Inflammatory macrophage treated with lipopolysaccharide for 4 hours (primary cell): ENCODE measurements around the gene HSD17B10.
"Not testable (repeated sequence)": the region's sequence is repeated elsewhere in the genome, so short reads cannot be mapped to it uniquely, and the experiment has no call there.

ENCODE experiments used
- DNase-seq: peaks from one replicate; pipeline ENCODE4 v3.0.0-alpha.2; 2020

Gene HSD17B10

DNA sequence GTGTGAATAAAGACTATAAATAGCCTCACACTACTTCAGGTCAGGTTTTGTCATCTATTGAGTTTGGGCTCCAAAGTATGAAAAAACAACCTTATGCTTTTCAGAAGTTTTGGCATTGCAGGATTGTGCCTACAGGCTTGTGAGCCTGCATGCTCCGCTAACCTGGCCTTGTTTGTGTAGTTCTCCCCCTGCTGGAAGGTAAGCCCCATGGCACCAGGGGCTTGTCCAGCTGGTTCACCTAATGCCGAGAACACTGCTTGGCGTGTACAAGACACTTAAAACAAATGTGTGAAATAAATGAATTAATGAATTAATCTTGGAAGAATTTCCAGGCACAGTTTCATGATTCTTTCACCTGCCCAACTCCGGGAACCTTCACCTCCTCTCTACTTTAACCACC is 1.8 kb upstream of the HSD17B10 start:
- peak; percentile 59 for DNase-seq

- no peak for DNase-seq
Observed at GRCh38 chrX:53430231-53430630, 3.9 kb downstream of the HSD17B10 start.

GRCh38 chrX:53429755-53430154 is 4.4 kb downstream of the HSD17B10 start:
- no peak for DNase-seq

GRCh38 chrX:53422861-53423306 is 11.3 kb downstream of the HSD17B10 start, which contains the start of gene RIBC1:
RIBC1 (plus strand) TSS chrX:53422873; CDS start chrX:53426277, 3,404 bp downstream.
- DNase-seq, result no peak

DNA sequence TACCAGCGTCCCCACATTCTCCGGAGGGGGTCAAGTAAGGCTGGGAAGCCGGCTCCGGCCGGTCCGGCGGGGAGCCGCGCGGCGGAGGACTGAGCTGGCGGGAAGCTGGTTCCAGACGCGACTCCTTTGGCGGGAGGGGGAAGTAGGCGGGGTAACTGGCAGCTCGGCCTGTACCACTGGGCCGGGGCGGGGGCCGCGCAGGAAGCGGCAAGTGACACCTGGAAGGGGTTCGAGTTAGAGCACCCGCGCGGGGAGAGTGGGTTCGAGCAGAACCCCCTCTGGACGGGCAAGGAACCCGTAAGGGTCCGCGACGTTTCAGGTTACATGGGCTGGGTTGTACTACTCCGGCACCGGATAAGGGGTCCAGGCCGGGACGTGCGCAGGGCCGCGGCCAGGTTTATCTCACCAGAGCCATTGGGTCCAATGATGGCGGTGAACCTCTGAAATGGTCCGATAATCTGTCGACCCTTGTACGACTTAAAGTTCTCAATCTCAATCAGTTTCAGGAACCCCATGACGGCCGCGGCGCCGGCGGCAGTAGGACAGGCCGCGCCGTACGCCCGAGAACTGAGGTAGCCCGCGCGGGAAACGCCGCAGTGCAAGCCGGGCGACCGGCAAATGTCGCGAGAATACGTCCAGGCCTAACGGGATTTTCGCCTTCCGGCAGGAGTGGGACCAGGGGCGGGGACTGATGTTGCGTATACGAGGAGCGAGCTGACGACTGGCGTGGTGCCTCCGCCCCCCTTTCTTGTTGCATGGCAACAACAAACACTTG is 11.9 kb downstream of the HSD17B10 start, which contains the start of gene SMC1A:
TSS of gene SMC1A (minus strand) at position 569 of the 775 bp plus-strand sequence. CDS start at position 515, 54 bp downstream.
- peak; percentile 95 for DNase-seq

GRCh38 chrX:53421772-53422085 is 12.4 kb downstream of the HSD17B10 start:
- DNase-seq, result no peak

- DNase-seq, result no peak
Observed at GRCh38 chrX:53421125-53421524, 13.0 kb downstream of the HSD17B10 start.

DNA sequence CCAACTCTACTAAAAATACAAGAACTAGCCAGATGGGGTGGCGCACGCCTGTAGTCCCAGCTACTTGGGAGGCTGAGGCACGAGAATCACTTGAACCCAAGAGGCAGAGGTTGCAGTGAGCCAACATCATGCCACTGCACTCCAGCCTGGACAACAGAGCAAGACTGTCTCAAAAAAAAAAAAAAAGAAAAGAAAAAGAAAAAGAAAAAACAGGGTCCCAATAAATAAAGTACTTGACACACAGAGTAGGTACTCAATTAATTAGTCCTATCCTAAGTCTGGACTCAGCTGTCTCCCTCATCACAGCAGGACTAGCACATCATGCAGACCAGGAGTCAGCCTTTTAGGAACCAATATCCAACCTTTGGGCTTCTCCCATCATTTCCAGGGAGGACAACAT is 13.8 kb downstream of the HSD17B10 start:
- not testable (repeated sequence) for DNase-seq

GRCh38 chrX:53412446-53412845 is 21.7 kb downstream of the HSD17B10 start:
- peak; percentile 14 for DNase-seq

DNA sequence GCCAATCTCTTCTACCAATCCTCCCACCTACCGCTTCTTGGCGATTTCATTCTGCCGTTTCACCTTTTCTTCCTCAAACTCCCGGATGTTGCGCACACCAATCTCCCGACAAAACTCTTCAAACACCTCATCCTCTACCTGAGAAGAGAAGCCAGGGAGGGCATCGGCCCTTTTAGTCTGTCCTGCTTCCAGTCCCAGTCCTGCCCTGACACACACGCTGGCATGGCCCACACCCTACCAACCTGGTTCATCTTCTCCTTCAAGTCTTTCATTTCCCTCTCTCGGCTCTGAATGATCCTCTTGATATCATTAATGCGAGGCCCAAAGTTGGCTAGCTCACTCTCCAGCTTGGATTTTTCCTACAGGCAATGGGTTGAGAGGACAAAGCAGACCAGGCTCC is 30.6 kb downstream of the HSD17B10 start:
- DNase-seq, result no peak

DNA sequence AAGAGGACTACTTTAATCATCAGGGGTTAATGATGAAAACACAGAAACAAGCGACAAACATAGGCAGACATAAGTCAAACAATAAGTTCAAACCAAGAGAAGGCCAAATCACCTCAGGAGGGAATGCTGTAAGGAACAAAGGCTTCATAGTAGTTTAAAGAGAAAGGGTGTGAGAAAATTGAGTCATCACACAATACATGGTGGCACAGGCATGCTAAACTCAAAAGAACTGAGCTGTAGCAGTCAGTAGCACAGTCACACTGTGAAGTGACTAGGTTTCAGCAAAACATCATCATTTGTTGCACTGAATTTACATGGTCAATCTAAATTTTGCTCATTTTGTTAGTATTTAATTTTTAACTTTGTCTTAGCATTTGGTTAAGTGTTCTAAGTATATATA is 36.0 kb downstream of the HSD17B10 start:
- no peak for DNase-seq

DNA sequence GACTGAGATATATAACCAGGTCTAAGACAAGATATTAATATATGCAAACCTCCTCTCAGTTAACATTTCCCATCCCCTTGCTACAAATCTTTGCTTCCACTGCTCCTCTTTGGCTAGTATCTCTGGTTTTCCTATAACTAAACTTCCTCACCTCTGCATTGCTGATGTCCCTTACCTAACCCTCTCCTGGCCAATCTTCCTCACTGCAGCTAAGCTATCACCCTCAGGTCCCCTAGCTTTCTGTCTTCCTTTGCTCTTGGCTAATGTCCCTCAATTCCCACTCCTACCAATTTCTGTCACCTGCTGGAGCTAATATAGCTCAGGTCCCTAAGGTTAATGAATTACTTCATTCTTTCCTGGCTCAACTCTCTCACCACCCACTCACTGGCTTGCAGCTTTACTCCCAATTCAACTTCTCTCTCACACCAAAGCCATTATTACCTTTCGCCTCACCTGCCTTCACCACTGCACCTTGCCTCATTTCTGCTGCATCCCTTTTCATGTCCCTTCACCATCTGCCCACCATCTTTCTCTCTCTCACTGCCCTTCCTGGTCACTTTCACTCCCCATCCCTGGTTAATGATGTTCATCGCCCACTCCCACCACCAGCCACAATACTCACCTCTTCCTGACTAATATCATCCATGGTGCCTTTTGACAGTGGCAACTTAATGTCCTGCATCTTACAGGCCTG is 38.4 kb downstream of the HSD17B10 start:
- DNase-seq, result no peak

DNA sequence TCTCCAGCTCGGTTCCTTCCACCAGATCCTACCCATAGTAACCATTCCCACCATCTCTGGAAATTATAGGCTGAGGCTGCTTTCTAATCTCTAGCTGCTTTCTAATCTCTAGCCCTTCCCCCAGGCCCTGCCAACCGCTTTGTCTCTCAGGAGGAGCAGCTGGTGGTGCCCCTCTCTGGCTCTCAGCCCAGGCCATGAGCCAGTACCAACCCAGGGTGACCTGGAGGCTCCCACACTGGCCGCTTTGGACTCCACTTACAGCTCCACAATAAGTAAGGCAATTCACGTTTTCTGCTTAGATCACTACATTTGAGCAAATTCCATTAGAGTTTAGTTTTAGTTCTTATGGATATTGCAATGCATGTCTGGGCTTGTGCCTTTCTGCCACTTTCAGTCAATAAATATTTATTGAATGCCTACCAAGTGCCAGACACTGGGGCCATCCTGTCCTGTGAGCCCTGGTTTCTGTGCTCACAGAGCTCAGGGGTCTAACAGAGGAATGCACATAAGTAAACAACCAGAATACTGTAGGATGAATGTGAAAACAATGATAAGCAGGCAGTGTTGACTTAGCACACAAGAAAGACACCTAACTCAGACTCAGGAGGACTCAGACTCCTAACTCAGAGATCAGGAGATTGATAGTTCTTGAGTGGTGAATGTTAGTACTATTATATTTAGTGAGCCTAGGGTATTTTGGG is 50.6 kb downstream of the HSD17B10 start:
- no peak for DNase-seq
